ENCODE measurements around the gene ZNF70. TPM values are rescaled to one million over a fixed set of nuclear protein-coding genes. Genes with fewer than 3 reads are reported as not detected.

Gene ZNF70
- total and polyA plus RNA-seq, 2 of the 13 experiments (the other 11 are each of a cell fraction or from before 2014, with no cell fraction given): 0.62 to 3.6 TPM

- no peak for TF ChIP-seq EHMT2 (IDR thresholded peaks at IDR 0.05; ENCODE audit: borderline replicate concordance, low read depth, low read length)
- TF ChIP-seq ZNF30 (CRISPR knock-in tag; IDR thresholded peaks at IDR 0.05): no peak
- peak; percentile 34; the same call in 1 of the 2 replicates for TF ChIP-seq SSRP1 (CRISPR knock-in tag; IDR thresholded peaks at IDR 0.05)
- TF ChIP-seq NR1H2 (CRISPR knock-in tag; IDR thresholded peaks at IDR 0.05; ENCODE audit: borderline replicate concordance, low read depth): no peak
- peak; percentile 90 for TF ChIP-seq GATAD2A (CRISPR knock-in tag; IDR thresholded peaks at IDR 0.05)
- TF ChIP-seq KMT2B (CRISPR knock-in tag; IDR thresholded peaks at IDR 0.05): no peak
- TF ChIP-seq RXRB (CRISPR knock-in tag; IDR thresholded peaks at IDR 0.05; ENCODE audit: borderline replicate concordance): peak; percentile 100
- TF ChIP-seq HMGXB3 (CRISPR knock-in tag; IDR thresholded peaks at IDR 0.05; ENCODE audit: borderline replicate concordance): peak; percentile 71; the same call in 1 of the 2 replicates
- no peak; the same call in 1 of the 2 replicates for TF ChIP-seq SIX1 (CRISPR knock-in tag; IDR thresholded peaks at IDR 0.05; ENCODE audit: borderline replicate concordance)
- TF ChIP-seq ZNF547 (CRISPR knock-in tag; IDR thresholded peaks at IDR 0.05): no peak
- peak; percentile 91 for TF ChIP-seq MEIS2 (CRISPR knock-in tag; IDR thresholded peaks at IDR 0.05)
- TF ChIP-seq AGO2 (optimal IDR thresholded peaks at IDR 0.05; ENCODE audit: low read depth, low read length): no peak
- no peak for TF ChIP-seq ZNF234 (CRISPR knock-in tag; conservative IDR thresholded peaks at IDR 0.05)
- no peak for TF ChIP-seq ZNF382 (CRISPR knock-in tag; IDR thresholded peaks at IDR 0.05; ENCODE audit: borderline replicate concordance)
- TF ChIP-seq CREM (IDR thresholded peaks at IDR 0.05): peak; percentile 82
- no peak for TF ChIP-seq CREM (CRISPR knock-in tag; IDR thresholded peaks at IDR 0.05)
- no peak for TF ChIP-seq ZNF816 (CRISPR knock-in tag; IDR thresholded peaks at IDR 0.05; ENCODE audit: borderline replicate concordance)
- TF ChIP-seq NFYB (CRISPR knock-in tag; IDR thresholded peaks at IDR 0.05): no peak
- TF ChIP-seq ZNF253 (CRISPR knock-in tag; IDR thresholded peaks at IDR 0.05; ENCODE audit: borderline replicate concordance): no peak
- TF ChIP-seq ZNF766 (CRISPR knock-in tag; IDR thresholded peaks at IDR 0.05; ENCODE audit: borderline replicate concordance): no peak
- TF ChIP-seq WIZ (CRISPR knock-in tag; IDR thresholded peaks at IDR 0.05): no peak
- peak; percentile 59; the same call in 1 of the 2 replicates for TF ChIP-seq HOMEZ (CRISPR knock-in tag; IDR thresholded peaks at IDR 0.05; ENCODE audit: low read depth)
- no peak; the same call in 1 of the 2 replicates for TF ChIP-seq HMG20B (CRISPR knock-in tag; conservative IDR thresholded peaks at IDR 0.05)
- TF ChIP-seq ZNF563 (CRISPR knock-in tag; IDR thresholded peaks at IDR 0.05): no peak
- no peak for TF ChIP-seq ONECUT2 (CRISPR knock-in tag; IDR thresholded peaks at IDR 0.05)
Observed at GRCh38 chr22:23774114-23774921, 23.4 kb upstream of the ZNF70 start (continued).
